ENCODE data around the gene USP19. TPM values are rescaled to one million over a fixed set of nuclear protein-coding genes. Genes with fewer than 3 reads are reported as not detected.

Gene USP19
- total RNA-seq, 2 donors from 2014 or later: 49.3 to 58.7 TPM

DNA sequence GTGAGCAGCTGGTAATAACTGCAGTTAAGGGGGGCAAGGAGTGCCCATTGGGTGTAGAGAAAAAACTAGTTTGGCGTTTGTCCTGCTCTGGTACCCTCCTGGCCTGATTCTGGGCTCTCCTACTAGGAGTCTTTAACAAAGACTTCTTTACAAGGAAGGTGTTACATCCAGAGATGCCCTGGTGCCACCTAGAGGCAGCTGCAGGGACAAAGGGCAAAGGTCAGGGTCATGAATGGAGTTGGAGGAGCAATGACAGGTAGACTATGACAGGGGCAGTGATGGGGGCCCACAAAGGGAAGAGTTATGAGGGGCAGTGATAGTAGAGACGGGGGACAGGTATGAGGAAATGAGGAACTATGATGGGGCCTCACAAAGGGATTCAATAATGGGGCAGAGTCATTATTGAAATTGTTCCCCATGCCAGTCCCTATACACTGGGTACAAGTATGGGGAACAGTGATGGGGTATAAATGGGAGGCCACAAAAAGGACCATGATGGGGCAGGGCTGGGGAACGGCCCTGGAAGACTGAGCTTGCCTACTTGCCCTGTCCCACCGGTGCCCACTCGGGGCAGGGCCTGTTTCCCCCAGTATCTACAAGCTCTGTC is 37.6 kb upstream of the USP19 start:
- no peak for DNase-seq (ENCODE audit: low spot score)
- Histone ChIP-seq H3K36me3 (peaks cover 6% of the 10 kb centered on the region), H3K4me1 (no peaks in the 10 kb centered on the region), H3K27me3 (no peaks in the 10 kb centered on the region), H3K9me3 (no peaks in the 10 kb centered on the region), H3K27ac (no peak overlapping the region), H3K4me3 (no peak overlapping the region)
- TF ChIP-seq, protein P1, sequence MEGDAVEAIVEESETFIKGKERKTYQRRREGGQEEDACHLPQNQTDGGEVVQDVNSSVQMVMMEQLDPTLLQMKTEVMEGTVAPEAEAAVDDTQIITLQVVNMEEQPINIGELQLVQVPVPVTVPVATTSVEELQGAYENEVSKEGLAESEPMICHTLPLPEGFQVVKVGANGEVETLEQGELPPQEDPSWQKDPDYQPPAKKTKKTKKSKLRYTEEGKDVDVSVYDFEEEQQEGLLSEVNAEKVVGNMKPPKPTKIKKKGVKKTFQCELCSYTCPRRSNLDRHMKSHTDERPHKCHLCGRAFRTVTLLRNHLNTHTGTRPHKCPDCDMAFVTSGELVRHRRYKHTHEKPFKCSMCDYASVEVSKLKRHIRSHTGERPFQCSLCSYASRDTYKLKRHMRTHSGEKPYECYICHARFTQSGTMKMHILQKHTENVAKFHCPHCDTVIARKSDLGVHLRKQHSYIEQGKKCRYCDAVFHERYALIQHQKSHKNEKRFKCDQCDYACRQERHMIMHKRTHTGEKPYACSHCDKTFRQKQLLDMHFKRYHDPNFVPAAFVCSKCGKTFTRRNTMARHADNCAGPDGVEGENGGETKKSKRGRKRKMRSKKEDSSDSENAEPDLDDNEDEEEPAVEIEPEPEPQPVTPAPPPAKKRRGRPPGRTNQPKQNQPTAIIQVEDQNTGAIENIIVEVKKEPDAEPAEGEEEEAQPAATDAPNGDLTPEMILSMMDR (IDR thresholded peaks at IDR 0.05): peak in 1 of 2 donors; percentile 33

DNA sequence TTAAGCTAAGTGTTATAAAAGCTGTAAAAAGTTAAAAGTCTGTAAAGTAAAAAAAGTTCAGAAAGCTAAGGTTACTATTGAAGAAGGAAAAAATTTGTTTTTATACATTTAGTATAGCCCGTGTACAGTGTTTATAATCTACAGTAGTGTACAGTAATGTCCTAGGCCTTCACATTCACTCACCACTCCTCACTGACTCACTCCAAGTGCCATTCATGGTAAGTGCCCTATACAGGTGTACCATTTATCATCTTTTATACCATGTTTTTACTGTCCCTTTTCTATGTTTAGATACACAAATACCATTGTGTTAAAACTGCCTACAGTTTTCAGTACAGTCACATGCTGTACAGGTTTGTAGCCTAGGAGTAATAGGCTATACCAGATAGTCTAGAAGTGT is 36.7 kb upstream of the USP19 start:
- Histone ChIP-seq H3K4me3 (no peak overlapping the region), H3K9me3 (no peaks in the 10 kb centered on the region), H3K27me3 (no peaks in the 10 kb centered on the region), H3K36me3 (no peaks in the 10 kb centered on the region), H3K27ac (no peak overlapping the region), H3K4me1 (no peaks in the 10 kb centered on the region)
- DNase-seq (ENCODE audit: low spot score): no peak
- TF ChIP-seq, protein P1 (IDR thresholded peaks at IDR 0.05): no peak

DNA sequence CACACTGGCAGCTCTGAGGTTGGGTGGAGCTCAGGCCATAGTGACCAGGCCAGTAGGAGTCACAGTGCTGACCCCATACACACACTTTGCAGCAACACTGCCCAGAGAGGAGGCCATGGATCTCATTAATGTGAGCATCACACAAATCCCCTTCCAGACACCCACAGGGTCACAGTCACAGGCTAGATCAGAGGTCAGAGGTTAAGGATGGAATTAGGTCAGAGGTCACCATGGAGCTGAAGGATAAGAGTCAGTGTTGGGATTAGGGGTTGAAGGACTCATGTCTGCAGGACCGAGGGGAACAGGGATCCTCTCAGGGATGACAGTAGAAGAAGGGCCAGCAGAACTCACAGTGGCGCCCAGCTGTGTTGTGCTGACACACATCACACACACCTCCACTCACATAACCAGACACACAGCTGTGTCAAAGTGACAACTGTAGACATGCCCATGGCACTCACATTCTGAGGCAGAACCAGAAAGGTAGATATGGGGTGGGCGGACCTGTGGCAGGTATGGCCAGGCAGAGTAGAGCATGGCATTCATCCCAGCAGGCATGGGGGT is 32.8 kb upstream of the USP19 start:
- H3K36me3 ChIP-seq: no peaks in the 10 kb centered on the region
- no peaks in the 10 kb centered on the region for H3K4me1 ChIP-seq
- H3K27ac ChIP-seq: no peak overlapping the region
- H3K9me3 ChIP-seq: no peaks in the 10 kb centered on the region
- DNase-seq (ENCODE audit: low spot score): no peak
- no peak overlapping the region for H3K4me3 ChIP-seq
- H3K27me3 ChIP-seq: no peaks in the 10 kb centered on the region
- TF ChIP-seq, protein P1 (IDR thresholded peaks at IDR 0.05): no peak

DNA sequence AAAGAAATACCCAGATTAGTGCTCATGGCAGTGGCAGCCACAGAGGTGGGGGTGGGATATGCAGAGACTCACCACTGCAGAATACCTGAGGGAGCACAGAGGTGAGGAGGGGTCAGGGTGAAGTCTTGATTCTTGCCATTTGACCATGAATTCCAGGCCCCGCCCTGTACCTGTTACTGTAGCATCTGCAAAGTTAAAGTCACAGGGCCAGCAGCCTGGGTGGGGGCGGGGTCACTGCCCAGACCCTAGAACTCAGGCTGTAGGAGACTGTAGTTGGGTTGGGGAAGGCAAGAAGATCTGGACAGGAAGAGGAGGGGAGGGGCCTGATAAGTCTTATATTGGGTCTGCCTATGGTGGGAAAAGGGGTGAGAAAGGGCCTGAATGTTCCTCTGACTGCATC is 31.0 kb upstream of the USP19 start:
- no peaks in the 10 kb centered on the region for H3K9me3 ChIP-seq
- no peaks in the 10 kb centered on the region for H3K36me3 ChIP-seq
- H3K4me3 ChIP-seq: no peak overlapping the region
- TF ChIP-seq, protein P1 (IDR thresholded peaks at IDR 0.05): no peak
- DNase-seq (ENCODE audit: low spot score): no peak
- H3K27ac ChIP-seq: no peak overlapping the region
- no peaks in the 10 kb centered on the region for H3K4me1 ChIP-seq
- H3K27me3 ChIP-seq: no peaks in the 10 kb centered on the region

DNA sequence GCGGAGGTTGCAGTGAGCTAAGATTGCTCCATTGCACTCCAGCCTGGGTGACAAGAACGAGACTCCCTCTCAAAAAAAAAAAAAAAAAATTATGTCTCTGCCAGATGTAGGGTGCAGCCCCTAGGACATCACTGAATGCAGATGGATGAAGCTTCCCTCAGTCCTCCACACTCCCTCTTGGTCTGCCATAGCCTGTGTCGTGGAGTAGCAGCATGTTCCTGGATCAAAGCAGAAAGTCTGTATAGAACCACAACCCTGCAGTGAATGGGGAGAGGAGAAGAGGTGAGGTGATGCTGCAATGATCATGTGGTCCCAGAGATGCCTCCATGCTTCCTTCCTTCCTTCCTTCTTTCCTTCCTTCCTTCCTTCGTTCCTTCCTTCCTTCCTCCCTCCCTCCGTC is 27.5 kb upstream of the USP19 start:
- no peaks in the 10 kb centered on the region for H3K9me3 ChIP-seq
- no peaks in the 10 kb centered on the region for H3K36me3 ChIP-seq
- TF ChIP-seq, protein P1 (IDR thresholded peaks at IDR 0.05): no peak
- no peaks in the 10 kb centered on the region for H3K4me1 ChIP-seq
- no peak for DNase-seq (ENCODE audit: low spot score)
- H3K27ac ChIP-seq: no peak overlapping the region
- H3K4me3 ChIP-seq: no peak overlapping the region
- no peaks in the 10 kb centered on the region for H3K27me3 ChIP-seq

DNA sequence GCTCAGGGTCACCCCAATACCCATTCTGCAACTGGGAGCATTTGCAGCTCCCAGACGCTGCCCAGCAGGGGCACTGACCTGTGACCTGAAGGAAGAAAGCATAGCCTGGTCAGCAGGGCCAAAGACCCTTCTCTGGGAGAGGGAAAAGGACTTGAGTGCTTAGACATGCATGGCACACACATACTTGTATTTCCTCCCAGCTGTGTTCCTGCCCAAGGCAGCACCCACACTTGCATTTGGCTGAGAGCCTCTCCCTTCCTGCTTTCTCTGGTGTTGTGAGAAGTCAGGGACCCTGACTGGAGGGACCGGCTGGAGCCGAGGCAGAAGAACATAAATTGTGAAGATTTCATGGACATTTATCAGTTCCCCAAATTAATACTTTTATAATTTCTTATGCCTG is 19.5 kb upstream of the USP19 start:
- no peaks in the 10 kb centered on the region for H3K36me3 ChIP-seq
- no peaks in the 10 kb centered on the region for H3K9me3 ChIP-seq
- H3K27me3 ChIP-seq: no peaks in the 10 kb centered on the region
- H3K4me3 ChIP-seq: no peak overlapping the region
- no peaks in the 10 kb centered on the region for H3K4me1 ChIP-seq
- H3K27ac ChIP-seq: no peak overlapping the region
- TF ChIP-seq, protein P1 (IDR thresholded peaks at IDR 0.05): no peak
- DNase-seq (ENCODE audit: low spot score): no peak
